OCI-LY3 (cell line): ENCODE data around the gene TANGO2.

Source experiments
- H2AFZ ChIP-seq: fragments of 200-600, 300-600 bp; shearing (Covaris generic); 2 replicates; pipeline ENCODE4 v1.6.0; 2014; ENCODE audit warnings: antibody characterized with exemption, low read depth, low read length
- H3K27ac ChIP-seq: fragments of 200-600, 300-600 bp; sonication (generic); 2 replicates; pipeline ENCODE4 v1.5.1; 2014; ENCODE audit warnings: mild to moderate bottlenecking, low read length, moderate library complexity, mixed read lengths
- H3K27me3 ChIP-seq: fragments of 200-600, 300-600 bp; sonication (generic); 2 replicates; pipeline ENCODE4 v1.6.1; 2014; ENCODE audit warnings: low read depth, low read length, mixed read lengths
- H3K36me3 ChIP-seq: fragments of 200-600, 300-600 bp; sonication (generic); replicated peaks from 2 replicates; pipeline ENCODE3; 2014; ENCODE audit warnings: low read depth, low read length, mixed read lengths
- H3K4me1 ChIP-seq: fragments of 300-600, 200-600 bp; sonication (generic); 2 replicates; pipeline ENCODE4 v1.6.1; 2014; ENCODE audit warnings: low read length, mixed read lengths
- H3K4me2 ChIP-seq: fragments of 200-600, 300-600 bp; sonication (generic); 2 replicates; pipeline ENCODE4 v1.6.1; 2014; ENCODE audit warnings: low read length, mixed read lengths
- H3K4me3 ChIP-seq: fragments of 300-600, 200-600 bp; sonication (generic); 2 replicates; pipeline ENCODE4 v1.5.1; 2014; ENCODE audit warnings: antibody characterized with exemption, mild to moderate bottlenecking, low read length, moderate library complexity
- H3K79me2 ChIP-seq: fragments of 300-600, 200-600 bp; shearing (Covaris generic); 2 replicates; pipeline ENCODE4 v1.6.1; 2014; ENCODE audit warnings: mild to moderate bottlenecking, low read length, mixed read lengths
- H3K9ac ChIP-seq: fragments of 300-600, 200-600 bp; shearing (Covaris generic); 2 replicates; pipeline ENCODE4 v1.6.0; 2014; ENCODE audit warnings: mild to moderate bottlenecking, low read length, moderate library complexity
- H3K9me3 ChIP-seq: fragments of 200-600, 300-600 bp; shearing (Covaris generic); 2 replicates; pipeline ENCODE4 v1.6.1; 2014; ENCODE audit warnings: low read length, mixed read lengths; ENCODE audit not compliant: insufficient read depth
- H4K20me1 ChIP-seq: fragments of 200-600, 300-600 bp; sonication (generic); 2 replicates; pipeline ENCODE4 v1.6.1; 2016; ENCODE audit warnings: low read length, mixed read lengths; ENCODE audit not compliant: insufficient read depth
- EZH2phosphoT487 ChIP-seq: fragments of 200-600 bp; shearing (Covaris generic); IDR thresholded peaks from 2 replicates; pipeline ENCODE4 v1.6.1; 2018; ENCODE audit warnings: antibody characterized with exemption, mixed run types, low read depth
- TF ChIP-seq, protein P1 (sequence below): fragments of 200-600, 300-600 bp; sonication (generic); IDR thresholded peaks from 2 replicates; pipeline ENCODE4 v1.5.1; 2014; ENCODE audit warnings: antibody characterized with exemption, low read length, low read depth

The TANGO2 gene

DNA sequence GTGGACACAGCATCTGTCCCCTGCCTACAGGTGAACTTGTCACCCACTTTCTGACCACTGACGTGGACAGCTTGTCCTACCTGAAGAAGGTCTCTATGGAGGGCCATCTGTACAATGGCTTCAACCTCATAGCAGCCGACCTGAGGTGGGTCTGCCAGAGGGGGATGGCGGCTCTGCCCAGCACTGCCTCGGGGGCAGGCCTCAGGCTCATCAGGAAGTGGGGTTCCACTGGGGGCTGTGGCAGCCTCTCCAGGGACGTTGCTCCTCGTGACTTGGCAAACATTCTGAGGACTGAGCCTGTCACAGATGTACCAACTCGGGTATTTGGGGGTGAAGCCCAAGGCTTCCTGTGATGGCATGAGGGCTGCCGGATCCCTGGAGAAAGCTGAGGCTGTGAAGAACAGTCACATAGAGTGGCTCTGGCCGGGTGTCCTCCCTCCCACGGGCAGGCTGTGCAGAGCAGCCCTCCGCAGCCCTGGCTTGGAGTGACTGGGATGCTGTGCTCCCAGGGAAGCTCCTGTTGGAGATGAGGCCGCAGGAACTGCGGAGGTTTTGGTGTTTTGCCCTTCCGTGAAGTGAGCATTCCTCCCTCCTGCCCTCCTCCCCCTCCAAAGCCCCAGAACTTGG is 32.6 kb downstream of the TANGO2 start:
- Histone ChIP-seq H3K4me3 (no peak overlapping the region), H3K4me1 (no peaks in the 10 kb centered on the region), H3K27ac (no peak overlapping the region), H3K9me3 (no peaks in the 10 kb centered on the region), H3K4me2 (no peak overlapping the region), H2AFZ (no peak overlapping the region), H3K36me3 (peaks cover 13% of the 10 kb centered on the region), H3K27me3 (no peaks in the 10 kb centered on the region), H4K20me1 (0 out of 2 replicates have a peak, but pooled peaks cover 4% of the 10 kb centered on the region), H3K79me2 (no peaks in the 10 kb centered on the region), H3K9ac (no peak overlapping the region)
- TF ChIP-seq, protein P1, sequence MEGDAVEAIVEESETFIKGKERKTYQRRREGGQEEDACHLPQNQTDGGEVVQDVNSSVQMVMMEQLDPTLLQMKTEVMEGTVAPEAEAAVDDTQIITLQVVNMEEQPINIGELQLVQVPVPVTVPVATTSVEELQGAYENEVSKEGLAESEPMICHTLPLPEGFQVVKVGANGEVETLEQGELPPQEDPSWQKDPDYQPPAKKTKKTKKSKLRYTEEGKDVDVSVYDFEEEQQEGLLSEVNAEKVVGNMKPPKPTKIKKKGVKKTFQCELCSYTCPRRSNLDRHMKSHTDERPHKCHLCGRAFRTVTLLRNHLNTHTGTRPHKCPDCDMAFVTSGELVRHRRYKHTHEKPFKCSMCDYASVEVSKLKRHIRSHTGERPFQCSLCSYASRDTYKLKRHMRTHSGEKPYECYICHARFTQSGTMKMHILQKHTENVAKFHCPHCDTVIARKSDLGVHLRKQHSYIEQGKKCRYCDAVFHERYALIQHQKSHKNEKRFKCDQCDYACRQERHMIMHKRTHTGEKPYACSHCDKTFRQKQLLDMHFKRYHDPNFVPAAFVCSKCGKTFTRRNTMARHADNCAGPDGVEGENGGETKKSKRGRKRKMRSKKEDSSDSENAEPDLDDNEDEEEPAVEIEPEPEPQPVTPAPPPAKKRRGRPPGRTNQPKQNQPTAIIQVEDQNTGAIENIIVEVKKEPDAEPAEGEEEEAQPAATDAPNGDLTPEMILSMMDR, result no peak
- TF ChIP-seq EZH2phosphoT487, result no peak

DNA sequence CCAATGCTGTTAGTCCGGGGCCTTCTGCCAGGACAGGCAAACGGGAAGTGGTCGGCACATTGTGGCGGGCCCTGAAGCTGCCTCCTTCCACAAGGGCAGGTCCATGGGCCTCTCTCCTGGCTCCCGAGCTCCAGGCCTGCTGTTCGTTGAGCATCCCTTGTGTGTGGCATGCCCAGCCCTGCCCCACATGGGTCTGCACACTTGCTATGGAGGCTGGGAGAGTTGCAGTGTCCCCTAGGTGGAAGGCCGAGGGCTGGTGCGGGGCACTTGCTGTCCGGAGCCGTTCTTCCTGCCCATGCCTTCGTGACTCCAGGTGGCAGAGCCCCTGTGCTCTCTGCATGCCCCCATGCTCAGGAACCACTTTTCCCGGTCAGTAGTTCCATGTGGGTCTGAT is 33.1 kb downstream of the TANGO2 start:
- TF ChIP-seq EZH2phosphoT487, result no peak
- TF ChIP-seq, protein P1, result no peak
- no peaks in the 10 kb centered on the region for H3K4me1 ChIP-seq

DNA sequence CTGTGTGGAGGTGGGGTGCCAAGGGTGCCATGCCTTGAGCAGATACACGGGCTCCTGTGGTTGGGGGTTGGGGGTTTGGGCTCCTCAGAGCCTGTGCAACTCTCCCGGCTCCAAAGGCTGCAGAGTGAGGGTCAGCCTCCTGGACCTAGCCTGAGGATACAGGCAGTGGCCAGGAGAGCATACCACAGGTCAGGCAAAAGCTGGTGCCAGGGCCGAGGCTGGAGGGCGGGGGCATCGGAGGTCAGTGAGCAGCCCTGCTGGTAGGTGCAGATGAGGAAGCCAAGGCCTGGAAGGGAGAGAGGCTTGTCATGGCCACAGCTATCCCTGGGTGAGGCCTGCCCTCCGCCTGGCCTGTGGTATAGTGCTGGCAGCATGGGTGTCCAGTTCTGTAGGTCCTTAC is 33.6 kb downstream of the TANGO2 start:
- peaks cover 7% of the 10 kb centered on the region for H3K36me3 ChIP-seq
- H4K20me1 ChIP-seq, result 0 out of 2 replicates have a peak, but pooled peaks cover 6% of the 10 kb centered on the region
- no peak overlapping the region for H3K27ac ChIP-seq
- H2AFZ ChIP-seq, result no peak overlapping the region
- no peaks in the 10 kb centered on the region for H3K4me1 ChIP-seq
- no peak overlapping the region for H3K4me3 ChIP-seq
- no peaks in the 10 kb centered on the region for H3K9me3 ChIP-seq
- TF ChIP-seq, protein P1, result no peak
- no peak for TF ChIP-seq EZH2phosphoT487
- no peaks in the 10 kb centered on the region for H3K79me2 ChIP-seq
- H3K4me2 ChIP-seq, result no peak overlapping the region
- H3K27me3 ChIP-seq, result no peaks in the 10 kb centered on the region
- no peak overlapping the region for H3K9ac ChIP-seq

More for the DNA sequence above, 33.1 kb downstream of the TANGO2 start:
- H3K36me3 ChIP-seq, result peaks cover 10% of the 10 kb centered on the region
- no peak overlapping the region for H3K4me3 ChIP-seq
- H3K9ac ChIP-seq, result no peak overlapping the region
- no peaks in the 10 kb centered on the region for H3K27me3 ChIP-seq
- no peaks in the 10 kb centered on the region for H3K79me2 ChIP-seq
- no peak overlapping the region for H3K27ac ChIP-seq
- no peak overlapping the region for H2AFZ ChIP-seq
- no peaks in the 10 kb centered on the region for H3K9me3 ChIP-seq
- H4K20me1 ChIP-seq, result 0 out of 2 replicates have a peak, but pooled peaks cover 4% of the 10 kb centered on the region
- no peak overlapping the region for H3K4me2 ChIP-seq

DNA sequence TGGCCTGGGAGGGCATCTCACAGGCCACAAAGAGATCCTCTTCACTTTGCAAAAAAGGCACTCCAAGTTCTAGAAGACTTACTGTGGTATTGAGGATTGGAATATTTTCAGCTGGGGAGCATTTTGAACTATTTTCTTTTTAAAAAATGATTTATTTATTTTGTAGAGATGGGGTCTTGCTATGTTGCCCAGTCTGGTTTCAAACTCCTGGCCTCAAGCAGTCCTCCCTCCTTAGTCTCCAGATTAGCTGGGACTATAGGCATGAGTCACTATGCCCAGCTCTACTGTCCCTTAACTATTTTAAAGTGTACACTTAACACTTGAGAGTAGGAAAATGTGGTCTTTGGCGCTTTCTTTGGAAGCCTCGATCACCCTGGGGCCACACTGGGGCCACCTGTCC is 34.2 kb downstream of the TANGO2 start:
- no peaks in the 10 kb centered on the region for H3K4me1 ChIP-seq
- no peaks in the 10 kb centered on the region for H3K27me3 ChIP-seq
- H4K20me1 ChIP-seq, result 0 out of 2 replicates have a peak, but pooled peaks cover 7% of the 10 kb centered on the region
- no peaks in the 10 kb centered on the region for H3K9me3 ChIP-seq
- H3K4me3 ChIP-seq, result no peak overlapping the region
- no peak overlapping the region for H3K9ac ChIP-seq
- peaks cover 2% of the 10 kb centered on the region for H3K36me3 ChIP-seq
- TF ChIP-seq, protein P1, result no peak
- TF ChIP-seq EZH2phosphoT487, result no peak
- no peaks in the 10 kb centered on the region for H3K79me2 ChIP-seq
- H3K4me2 ChIP-seq, result no peak overlapping the region
- no peak overlapping the region for H2AFZ ChIP-seq
- no peak overlapping the region for H3K27ac ChIP-seq
